Stomach (tissue), 4 donors: ENCODE results near the gene PMEPA1.

Experiments used
- CTCF ChIP-seq, 7 experiments: fragments of 450-650 bp in 4 of 7; fragments of 200-600 bp in 3 of 7; sonication (generic) in 3 of 7; IDR thresholded peaks; one replicate each; pipeline ENCODE4 v1.5.1; 2016 to 2019; ENCODE audit warnings: antibody characterized with exemption in 7 of 7, control low read depth in 2 of 7, mild to moderate bottlenecking in 1 of 7
- EP300 ChIP-seq: sonication (generic); formaldehyde crosslinking; IDR thresholded peaks from one replicate; pipeline ENCODE4 v1.6.1; 2017; ENCODE audit warnings: antibody characterized with exemption
- POLR2AphosphoS5 ChIP-seq, 3 donors: sonication (generic); formaldehyde crosslinking; IDR thresholded peaks; one replicate each; pipeline ENCODE4 v1.6.1; 2016; ENCODE audit warnings: antibody characterized with exemption in 3 of 3

- TF ChIP-seq POLR2AphosphoS5 (IDR thresholded peaks at IDR 0.05) (no peak), CTCF (IDR thresholded peaks at IDR 0.05) (no peak), EP300 (no peak)
Observed at GRCh38 chr20:57743450-57744095, 33.8 kb upstream of the PMEPA1 start.
